ENCODE measurements around the gene CARD11.
"Not testable (repeated sequence)": the region's sequence is repeated elsewhere in the genome, so short reads cannot be mapped to it uniquely, and the experiment has no call there.

CARD11 gene

GRCh38 chr7:3021825-3022224 lies 21.8 kb downstream of the CARD11 start:
- FAIRE-seq (no peak), DNase-seq (ENCODE audit: insufficient read length, low spot score) (no peak)
- TF ChIP-seq CTCF (IDR thresholded peaks at IDR 0.05; ENCODE audit: insufficient read depth, missing control alignments): no peak

DNA sequence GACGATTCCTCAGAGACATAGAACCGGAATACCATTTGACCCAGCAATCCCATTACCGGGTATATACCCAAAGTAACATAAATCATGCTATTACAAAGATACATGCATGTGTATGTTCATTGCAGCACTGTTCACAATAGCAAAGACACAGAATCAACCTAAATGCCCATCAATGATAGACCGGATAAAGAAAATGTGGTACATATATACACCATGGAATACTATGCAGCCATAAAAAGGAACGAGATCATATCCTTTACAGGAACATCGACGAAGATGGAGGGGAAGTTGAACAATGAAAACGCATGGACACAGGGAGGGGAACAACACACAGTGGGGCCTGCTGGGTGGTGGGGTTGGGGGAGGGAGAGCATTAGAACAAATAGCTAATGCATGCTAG lies 22.4 kb downstream of the CARD11 start:
- not testable (repeated sequence) for DNase-seq (ENCODE audit: insufficient read length, low spot score); FAIRE-seq

- no peak for TF ChIP-seq CTCF (IDR thresholded peaks at IDR 0.05; ENCODE audit: insufficient read depth, missing control alignments)
- DNase-seq (ENCODE audit: insufficient read length, low spot score): no peak
- FAIRE-seq: no peak
These were observed 23.3 kb downstream of the CARD11 start for GRCh38 chr7:3020416-3020815.

DNA sequence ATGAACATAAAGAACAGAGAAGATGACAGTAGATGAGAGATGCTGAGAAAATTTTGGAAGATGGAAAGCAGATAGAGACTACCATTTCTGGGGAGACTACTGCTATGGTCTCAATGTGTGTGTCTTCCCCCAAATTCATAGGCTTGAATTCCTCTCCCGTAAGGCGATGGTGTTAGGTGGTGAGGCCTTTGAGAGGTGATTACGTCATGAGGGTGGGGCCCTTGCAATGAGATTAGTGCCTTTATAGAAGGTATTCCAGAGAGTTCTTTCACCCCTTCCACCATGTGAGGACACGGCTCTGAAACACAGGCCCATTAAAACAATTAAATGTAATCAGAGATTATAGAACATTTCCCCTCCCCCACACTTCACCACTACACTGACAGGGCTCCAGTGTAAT lies 23.9 kb downstream of the CARD11 start:
- FAIRE-seq: no peak
- no peak for DNase-seq (ENCODE audit: insufficient read length, low spot score)

GRCh38 chr7:3013975-3014792 lies 29.5 kb downstream of the CARD11 start:
- no peak for FAIRE-seq
- no peak for TF ChIP-seq CTCF (IDR thresholded peaks at IDR 0.05; ENCODE audit: insufficient read depth, missing control alignments)
- DNase-seq (ENCODE audit: insufficient read length, low spot score): no peak

More for the DNA sequence above, 23.9 kb downstream of the CARD11 start:
- no peak for TF ChIP-seq CTCF (IDR thresholded peaks at IDR 0.05; ENCODE audit: insufficient read depth, missing control alignments)

GRCh38 chr7:3011211-3011852 lies 32.3 kb downstream of the CARD11 start:
- DNase-seq (ENCODE audit: insufficient read length, low spot score): no peak
- FAIRE-seq: no peak
- TF ChIP-seq CTCF (IDR thresholded peaks at IDR 0.05; ENCODE audit: insufficient read depth, missing control alignments): no peak

- TF ChIP-seq CTCF (IDR thresholded peaks at IDR 0.05; ENCODE audit: insufficient read depth, missing control alignments): no peak
- FAIRE-seq: no peak
These were observed 33.5 kb downstream of the CARD11 start for GRCh38 chr7:3010161-3010560.

More at GRCh38 chr7:3010161-3010560, 33.5 kb downstream of the CARD11 start:
- DNase-seq (ENCODE audit: insufficient read length, low spot score): no peak
